ENCODE measurements around the gene SSBP3.

Gene SSBP3

DNA sequence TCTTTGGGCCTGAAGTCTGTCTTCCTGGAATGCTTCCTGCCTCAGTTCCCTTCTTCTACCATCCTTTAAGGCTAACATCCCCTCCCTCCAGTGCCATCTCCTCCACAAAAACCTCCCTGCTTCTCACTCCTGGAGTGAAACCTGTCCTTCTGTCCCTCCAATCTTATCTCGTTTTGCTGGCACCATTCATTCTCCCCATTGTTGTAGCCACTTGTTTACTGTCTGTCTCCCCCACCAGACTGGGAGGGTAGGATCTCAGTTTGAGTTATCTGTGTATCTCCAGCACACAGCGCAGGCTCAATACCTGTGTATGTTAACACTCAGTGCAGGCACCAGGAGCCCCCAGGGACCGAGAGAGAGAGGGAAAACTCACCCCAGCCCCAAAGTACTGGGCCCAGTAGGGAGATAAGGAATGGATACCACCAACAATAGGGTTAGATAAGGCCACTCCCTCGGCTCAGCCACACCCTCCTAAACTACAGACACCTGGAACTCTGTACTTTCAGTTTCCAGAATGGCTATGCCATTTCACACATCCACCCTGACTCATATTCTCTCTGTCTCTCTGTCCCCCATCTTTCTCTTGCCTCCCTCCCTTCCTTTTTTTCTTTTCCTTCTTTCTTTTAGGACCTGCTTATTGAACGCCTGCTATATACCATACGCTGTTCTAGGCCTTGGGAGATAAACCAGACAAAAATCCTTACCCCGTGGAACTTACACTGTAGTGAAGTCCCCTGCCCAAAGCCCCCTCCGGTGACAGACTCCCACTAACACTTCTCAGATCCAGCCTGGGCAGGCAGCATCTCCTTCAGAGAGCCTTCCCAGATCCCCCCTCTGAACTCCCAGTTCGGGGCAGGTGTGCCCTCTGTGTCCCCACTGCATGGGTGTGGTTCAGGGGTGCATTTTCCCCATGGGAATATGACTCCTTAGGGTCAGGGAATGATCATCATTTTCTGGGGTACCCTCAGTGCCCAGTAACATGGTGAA, 3.3 kb upstream of the SSBP3 start:
- DNase-seq: no peak

GRCh38 chr1:54408147-54409066, 2.2 kb upstream of the SSBP3 start:
- no peak for DNase-seq

GRCh38 chr1:54407404-54408146, 1.4 kb upstream of the SSBP3 start:
- peak; percentile 92 for DNase-seq

GRCh38 chr1:54407154-54407403, 885 bp upstream of the SSBP3 start:
- no peak for DNase-seq

- DNase-seq: no peak
These were observed 298 bp downstream of the SSBP3 start for GRCh38 chr1:54405898-54406293.

DNA sequence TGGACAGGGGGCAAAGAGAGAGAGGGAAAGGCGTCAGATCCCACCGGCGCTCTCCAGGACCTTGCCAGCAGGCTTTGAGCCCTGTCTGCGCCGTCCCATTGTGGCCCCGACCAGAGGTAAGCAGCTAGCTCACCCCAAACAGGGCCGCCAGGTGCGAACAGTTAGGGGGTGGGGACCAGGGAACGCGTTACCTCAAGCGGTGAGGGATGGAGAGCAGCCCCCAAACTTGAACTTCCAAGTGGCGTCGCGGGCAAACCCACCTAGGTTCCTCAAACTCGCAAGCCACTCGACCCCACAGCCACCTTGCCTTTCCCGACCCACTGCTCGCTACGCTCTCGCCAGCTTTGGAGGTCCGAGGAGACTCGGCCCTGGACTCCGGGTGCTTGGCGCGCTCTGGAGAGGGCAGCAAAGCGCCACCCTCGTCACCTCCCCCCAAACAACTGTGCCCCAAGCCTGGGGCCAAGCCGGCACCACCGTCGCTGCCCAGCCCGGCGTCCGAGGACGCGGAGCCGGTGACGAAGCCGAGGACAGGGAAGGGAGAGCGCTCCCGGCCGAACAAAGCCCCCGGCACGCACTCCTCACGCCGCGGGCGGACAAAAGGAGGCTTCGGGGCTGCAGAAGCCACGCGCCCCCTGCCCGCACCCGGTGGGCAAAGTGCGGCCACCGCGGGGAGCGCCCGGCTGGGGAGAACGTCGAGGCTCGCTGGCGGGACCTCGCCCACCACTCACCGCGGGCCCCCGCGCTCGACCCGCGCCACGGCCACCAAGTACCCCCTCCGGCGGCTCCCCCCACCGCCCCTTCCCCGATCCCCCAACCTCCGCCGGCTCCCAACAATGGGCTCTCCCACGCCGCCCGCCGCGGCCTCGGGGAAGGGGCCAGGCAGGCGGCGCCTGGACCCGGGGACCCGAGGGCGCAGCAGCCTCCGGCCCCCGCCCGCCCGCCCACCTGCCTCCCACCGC, 976 bp downstream of the SSBP3 start:
- peak; percentile 29 for DNase-seq

- DNase-seq: no peak
These were observed 1.9 kb downstream of the SSBP3 start for GRCh38 chr1:54404263-54404662.

- no peak for DNase-seq
These were observed 2.4 kb downstream of the SSBP3 start for GRCh38 chr1:54403808-54404261.

- no peak for DNase-seq
These were observed 2.8 kb downstream of the SSBP3 start for GRCh38 chr1:54403405-54403804.

GRCh38 chr1:54402896-54403295, 3.3 kb downstream of the SSBP3 start:
- no peak for DNase-seq

GRCh38 chr1:54401799-54402198, 4.4 kb downstream of the SSBP3 start:
- peak; percentile 53 for DNase-seq

GRCh38 chr1:54400329-54400728, 5.9 kb downstream of the SSBP3 start:
- DNase-seq: no peak

DNA sequence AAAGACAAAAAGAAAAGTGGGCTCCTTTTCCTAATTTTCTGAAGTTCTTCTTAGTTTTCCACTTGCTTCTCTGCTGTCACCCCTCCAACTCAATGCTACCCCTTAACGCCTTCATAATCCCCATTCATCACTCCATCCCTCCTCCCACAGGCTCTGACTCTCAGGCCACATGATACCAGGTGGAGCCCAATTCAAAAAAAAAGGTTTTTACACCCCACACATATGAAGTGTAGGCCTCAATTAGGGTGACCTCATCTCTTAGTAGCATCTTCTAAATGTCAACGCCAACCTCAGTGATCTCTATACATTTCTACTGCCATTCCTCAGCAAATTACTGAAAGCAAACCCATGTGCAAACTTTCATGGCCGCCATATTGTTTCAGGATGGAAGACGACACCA, 6.4 kb downstream of the SSBP3 start:
- DNase-seq: no peak

- DNase-seq: no peak
These were observed 7.1 kb downstream of the SSBP3 start for GRCh38 chr1:54398963-54399528.

DNA sequence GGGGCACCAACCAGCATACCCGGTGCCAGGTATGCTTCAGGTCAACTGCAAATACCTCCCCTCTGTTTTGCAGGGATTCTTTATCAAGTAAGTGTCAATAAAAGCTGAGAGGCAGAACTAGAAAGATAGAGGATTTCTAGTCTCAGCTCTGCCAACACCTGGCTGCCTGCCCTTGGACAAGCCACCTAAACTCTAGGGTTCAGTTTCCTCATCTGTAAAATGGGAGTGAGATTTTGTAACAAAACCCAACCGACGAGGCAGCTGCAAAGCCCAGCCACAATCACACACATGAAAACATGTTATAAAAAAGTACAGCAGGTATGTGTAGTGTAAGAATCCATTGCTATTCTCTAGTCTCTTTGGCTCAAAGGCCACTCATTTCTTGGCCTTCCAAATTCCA, 8.2 kb downstream of the SSBP3 start:
- DNase-seq: no peak

GRCh38 chr1:54397090-54397591, 9.1 kb downstream of the SSBP3 start:
- DNase-seq: no peak

DNA sequence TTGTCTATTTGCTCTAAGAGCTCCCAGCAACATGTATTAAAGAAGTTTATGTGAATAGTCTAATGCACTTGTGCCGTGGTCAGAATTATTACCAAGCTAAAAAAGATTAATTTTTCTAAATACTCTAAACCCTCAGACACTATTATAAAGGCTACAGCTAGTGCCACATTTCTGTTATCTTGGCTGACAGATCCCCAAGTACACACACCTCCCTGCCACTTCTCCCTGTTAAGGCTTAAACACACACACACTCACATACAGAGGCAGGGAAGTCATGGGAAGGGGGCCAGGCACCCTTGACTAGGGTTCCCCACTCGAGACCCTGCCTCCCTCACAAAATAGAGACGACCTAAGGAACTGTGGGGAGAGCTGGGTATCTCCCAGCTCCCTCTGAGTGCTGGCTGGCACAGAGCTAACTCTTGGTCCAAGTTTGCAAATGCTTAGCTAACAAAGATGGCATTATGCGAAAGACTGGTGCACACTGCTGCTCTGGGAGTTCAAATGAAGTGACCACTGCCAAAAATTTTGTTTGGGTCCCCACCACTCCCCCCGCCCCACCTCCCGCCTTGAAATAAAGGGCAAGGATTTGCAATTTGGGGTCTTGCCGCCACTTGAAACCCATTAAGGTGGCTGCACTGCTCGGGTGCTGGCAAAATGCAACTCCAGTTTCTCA, 9.8 kb downstream of the SSBP3 start:
- no peak for DNase-seq

DNA sequence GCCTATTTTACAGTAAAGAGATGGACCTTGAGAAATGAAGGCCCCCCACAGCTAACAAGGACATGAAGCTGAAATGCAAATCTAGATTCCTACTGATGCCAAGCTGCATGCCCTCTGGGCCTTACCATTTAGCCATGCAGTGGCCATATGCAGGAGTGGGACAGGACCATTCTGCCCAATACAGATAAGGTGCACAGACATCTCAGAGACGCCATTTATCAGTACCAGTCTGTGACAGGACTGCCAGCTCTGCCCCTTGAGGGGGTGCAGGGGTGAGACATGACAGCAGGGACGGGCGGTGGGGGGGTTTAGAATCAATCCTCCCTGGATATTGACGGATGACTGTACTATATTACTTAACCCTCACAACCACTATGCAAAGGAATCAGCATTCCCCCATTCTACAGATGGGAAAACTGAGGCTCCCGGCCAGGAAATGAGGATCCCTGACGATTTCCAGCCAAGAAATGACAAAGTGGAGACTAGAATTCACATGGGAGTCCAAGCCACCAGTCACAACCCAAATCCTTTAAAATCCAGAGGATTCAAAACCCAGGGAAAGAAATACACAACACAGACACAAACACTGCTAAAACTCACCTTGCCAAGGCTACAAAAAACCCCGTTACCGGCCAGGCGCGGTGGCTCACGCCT, 10.8 kb downstream of the SSBP3 start:
- DNase-seq: no peak

DNA sequence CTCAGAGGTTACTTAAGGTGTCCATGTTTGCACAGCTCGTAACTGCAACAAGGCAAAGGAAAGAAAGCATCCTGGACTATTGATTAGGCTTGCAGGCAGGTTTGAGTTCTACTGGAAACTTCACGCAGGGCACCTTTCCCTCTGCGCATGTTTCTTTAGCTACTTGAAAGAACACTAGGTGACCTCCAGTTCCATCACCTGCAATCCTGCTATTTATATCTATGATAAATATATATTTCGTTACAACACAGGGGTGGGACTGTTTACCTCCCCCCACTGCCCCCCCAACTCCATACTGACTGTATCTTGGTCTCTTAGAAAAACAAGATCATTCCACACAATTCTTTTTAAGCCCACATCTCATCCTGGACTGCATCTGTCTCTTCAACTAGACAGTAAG, 12.1 kb downstream of the SSBP3 start:
- no peak for DNase-seq

GRCh38 chr1:54392401-54392800, 13.8 kb downstream of the SSBP3 start:
- DNase-seq: no peak

Data from NCI-H146 (cell line).